Small intestine (tissue), 7 donors: ENCODE results near the gene CPTP. TPM values are rescaled to one million over a fixed set of nuclear protein-coding genes. Genes with fewer than 3 reads are reported as not detected.

Source experiments
- DNase-seq, 2 donors: peaks; one replicate each; pipeline versions ENCODE4 v3.0.0 to v3.0.0-alpha.2; 2013
- FAIRE-seq: peaks from 2 replicates; lab custom pipeline; 2012; peaks lifted over from hg19 to GRCh38; lab: Jason Lieb, UNC
- H3K27ac ChIP-seq, 3 donors: one replicate each; pipeline ENCODE4 v1.5.1; 2013; ENCODE audit warnings: low read length in 2 of 3, mild to moderate bottlenecking in 2 of 3, control low read depth in 1 of 3, inconsistent platforms in 1 of 3, low read depth in 1 of 3, moderate library complexity in 1 of 3
- H3K27me3 ChIP-seq, 3 donors: one replicate each; pipeline ENCODE4 v1.6.1; 2013; ENCODE audit warnings: low read length in 3 of 3, inconsistent platforms in 1 of 3; ENCODE audit not compliant: control insufficient read depth in 3 of 3, insufficient read depth in 3 of 3
- H3K36me3 ChIP-seq, 3 donors: one replicate each; pipeline ENCODE4 v1.6.1; 2013; ENCODE audit warnings: low read length in 3 of 3, inconsistent platforms in 1 of 3, low read depth in 1 of 3, mild to moderate bottlenecking in 1 of 3, moderate library complexity in 1 of 3; ENCODE audit not compliant: control insufficient read depth in 3 of 3, insufficient read depth in 2 of 3
- H3K4me1 ChIP-seq, 3 donors: one replicate each; pipeline ENCODE4 v1.6.1; 2013; ENCODE audit warnings: low read length in 2 of 3, inconsistent platforms in 1 of 3, low read depth in 1 of 3, mild to moderate bottlenecking in 1 of 3, moderate library complexity in 1 of 3; ENCODE audit not compliant: control insufficient read depth in 3 of 3, insufficient read depth in 2 of 3
- H3K4me3 ChIP-seq, 3 donors: one replicate each; pipeline ENCODE4 v1.5.1; 2013; ENCODE audit warnings: low read length in 3 of 3, control low read depth in 1 of 3, inconsistent platforms in 1 of 3, low read depth in 1 of 3, mild to moderate bottlenecking in 1 of 3, moderate library complexity in 1 of 3
- H3K9me3 ChIP-seq, 2 donors: one replicate each; pipeline ENCODE4 v1.6.1; 2013; ENCODE audit warnings: low read depth in 1 of 2, low read length in 1 of 2; ENCODE audit not compliant: control insufficient read depth in 2 of 2, insufficient read depth in 1 of 2
- WGBS, 3 donors: extraction: QIAGEN DNeasy Blood & Tissue Kit; methylation state at CpG; one replicate each; pipeline ENCODE4 v1.1.7; 2013; 5-methylcytosine and 5-hydroxymethylcytosine counted together
- polyA plus RNA-seq, 4 donors: library from polyadenylated mRNA; stranded (reverse) in 3 of 4; unstranded in 1 of 4; fragments of 200-250 nt in 3 of 4; fragments of 120-200 nt in 1 of 4; gene quantifications; one replicate each; pipeline versions ENCODE4 v1.2.1 to v1.2.3, GENCODE V29; 2013
- donor health status: healthy with polysubstance abuse.
- donor health status: control.
- donor health status: control.
- donor health status: Bipolar disorder and iron deficiency.
- donor health status: healthy.

CPTP gene
- polyA plus RNA-seq, 4 donors, result 18.5 to 71.3 (median 45.1) TPM

DNA sequence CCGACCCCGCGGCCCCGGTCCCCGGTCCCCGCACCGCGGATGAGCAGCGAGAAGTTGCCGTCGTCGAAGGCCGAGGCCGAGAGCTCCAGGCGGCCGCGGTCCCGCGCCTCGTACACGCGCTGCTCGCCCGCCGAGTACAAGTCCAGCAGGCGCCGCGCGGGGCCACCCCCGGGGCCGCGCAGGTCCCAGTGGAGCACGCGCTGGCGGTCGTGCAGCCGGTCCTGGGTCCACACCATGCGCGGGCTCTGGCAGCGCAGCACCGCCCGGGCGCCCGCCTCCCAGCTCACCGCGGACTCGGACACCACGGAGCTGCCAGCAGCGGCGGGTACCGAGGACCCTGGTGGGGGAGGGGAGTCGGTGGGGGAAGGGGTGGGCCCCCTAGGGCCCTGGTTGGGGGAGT, 30.8 kb downstream of the CPTP start:
- peaks cover 0 to 60% (median 0%) of the 10 kb centered on the region in 3 donors for H3K4me1 ChIP-seq
- H3K9me3 ChIP-seq, result no peaks in the 10 kb centered on the region
- H3K27me3 ChIP-seq, result peaks cover 0 to 10% (median 5%) of the 10 kb centered on the region in 3 donors
- H3K36me3 ChIP-seq, result peaks cover 0 to 41% (median 0%) of the 10 kb centered on the region in 3 donors
- peak overlapping the region in 2 of 3 donors; percentile 12 to 18 for H3K4me3 ChIP-seq
- DNase-seq (peak in 1 of 2 donors; percentile 79), FAIRE-seq (no peak)
- WGBS, 3 donors, result 1 to 3% (median 1%) methylated on average over 37 to 52 of the region's 52 CpGs
- H3K27ac ChIP-seq, result no peak overlapping the region

DNA sequence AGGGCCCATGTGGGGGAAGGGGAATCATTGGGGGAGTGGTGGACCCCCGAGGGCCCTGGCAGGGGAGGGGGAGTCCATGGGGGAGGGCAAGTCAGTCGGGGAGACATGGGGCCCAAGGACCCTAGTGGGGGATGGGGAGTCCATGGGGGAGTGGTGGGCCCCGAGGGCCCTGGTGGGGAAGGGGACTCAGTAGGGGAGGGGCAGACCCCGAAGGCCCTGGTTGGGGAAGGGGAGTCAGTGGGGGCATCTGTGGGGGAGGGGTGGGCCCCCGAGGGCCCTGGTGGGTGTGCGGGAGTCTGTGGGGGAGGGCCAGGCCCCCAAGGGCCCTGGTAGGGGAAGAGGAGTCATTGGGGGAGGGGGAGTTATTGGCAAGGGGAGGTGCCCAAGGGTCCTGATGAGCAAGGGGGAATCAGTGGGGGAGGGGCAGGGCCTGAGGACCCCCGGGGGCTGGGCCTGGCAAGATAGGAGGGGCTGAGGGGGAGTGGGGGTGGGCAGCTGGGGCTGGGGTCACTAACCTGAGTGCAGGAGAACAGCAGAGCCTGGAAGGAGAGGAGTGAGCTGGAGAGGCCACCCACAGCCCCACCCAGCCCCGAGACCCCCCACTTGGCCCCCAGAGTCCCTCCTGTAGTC, 31.7 kb downstream of the CPTP start:
- H3K4me1 ChIP-seq, result peaks cover 0 to 62% (median 0%) of the 10 kb centered on the region in 3 donors
- no peak for FAIRE-seq
- DNase-seq, result no peak
- H3K4me3 ChIP-seq, result peak overlapping the region in 1 of 3 donors; percentile 84
- peaks cover 0 to 10% (median 5%) of the 10 kb centered on the region in 3 donors for H3K27me3 ChIP-seq
- no peaks in the 10 kb centered on the region for H3K9me3 ChIP-seq
- H3K36me3 ChIP-seq, result peaks cover 0 to 41% (median 0%) of the 10 kb centered on the region in 3 donors
- H3K27ac ChIP-seq, result peak overlapping the region in 2 of 3 donors; percentile 60 to 97
- WGBS, 3 donors, result 18 to 41% (median 27%) methylated on average over 5 to 8 of the region's 8 CpGs

- Histone ChIP-seq H3K4me3 (peak overlapping the region in 1 of 3 donors; percentile 84), H3K9me3 (no peaks in the 10 kb centered on the region), H3K27ac (peak overlapping the region in 2 of 3 donors; percentile 60 to 97), H3K27me3 (peaks cover 0 to 10% (median 5%) of the 10 kb centered on the region in 3 donors), H3K4me1 (peaks cover 0 to 63% (median 0%) of the 10 kb centered on the region in 3 donors), H3K36me3 (peaks cover 0 to 35% (median 0%) of the 10 kb centered on the region in 3 donors)
- no peak for FAIRE-seq
- WGBS, 3 donors, result 35 to 46% (median 43%) methylated on average over 22 to 26 of the region's 26 CpGs
- DNase-seq, result peak in 1 of 2 donors; percentile 50
Observed at GRCh38 chr1:1356796-1357401, 32.3 kb downstream of the CPTP start.

DNA sequence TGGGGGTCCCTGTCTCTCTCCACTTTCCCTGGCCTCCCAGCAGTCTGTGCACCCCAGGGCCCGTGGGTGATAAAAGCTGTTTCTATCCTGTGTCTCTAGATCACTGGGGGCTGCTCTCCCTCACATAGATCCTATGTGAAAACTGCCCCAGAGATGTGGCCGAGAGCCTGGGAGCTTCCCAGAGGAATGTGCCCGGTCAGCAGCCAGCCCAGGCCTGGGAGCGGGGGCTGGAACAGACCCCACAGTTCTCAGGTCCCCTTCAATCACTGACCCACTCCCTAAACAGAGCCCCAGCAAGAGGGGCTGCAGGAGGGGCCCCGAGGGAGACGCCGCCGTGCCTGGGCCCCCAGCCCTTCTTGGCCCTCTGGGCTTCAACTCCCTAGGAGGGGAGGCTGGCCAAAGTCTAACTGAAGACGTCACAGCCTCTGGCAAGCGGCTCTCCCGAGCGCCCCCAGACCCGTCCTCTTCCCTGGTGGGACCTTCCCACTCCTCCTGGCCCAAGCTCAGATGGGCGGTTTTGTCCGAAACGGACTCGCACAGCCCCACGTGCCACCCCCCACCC, 33.4 kb downstream of the CPTP start:
- H3K27ac ChIP-seq, result peak overlapping the region; percentile 47 to 97 (median 89)
- no peaks in the 10 kb centered on the region for H3K9me3 ChIP-seq
- peak overlapping the region in 2 of 3 donors; percentile 20 to 84 for H3K4me3 ChIP-seq
- 15 to 26% (median 18%) methylated on average over 14 to 18 of the region's 18 CpGs for WGBS, 3 donors
- peak in 1 of 2 donors; percentile 80 for DNase-seq
- H3K36me3 ChIP-seq, result peaks cover 0 to 24% (median 0%) of the 10 kb centered on the region in 3 donors
- H3K4me1 ChIP-seq, result peaks cover 0 to 60% (median 0%) of the 10 kb centered on the region in 3 donors
- H3K27me3 ChIP-seq, result peaks cover 0 to 10% (median 5%) of the 10 kb centered on the region in 3 donors
- no peak for FAIRE-seq

- 11 to 23% (median 20%) methylated on average over 26 to 29 of the region's 29 CpGs for WGBS, 3 donors
- DNase-seq, result peak in 1 of 2 donors; percentile 95
Observed at GRCh38 chr1:1358433-1359271, 34.0 kb downstream of the CPTP start, which contains the start of gene MXRA8. Gene MXRA8, minus strand, starts transcription at chr1:1358555. Its CDS starts 51 bp downstream, at chr1:1358504.

GRCh38 chr1:1359308-1359663, 34.7 kb downstream of the CPTP start:
- Histone ChIP-seq H3K9me3 (no peaks in the 10 kb centered on the region), H3K27me3 (peaks cover 0 to 8% (median 4%) of the 10 kb centered on the region in 3 donors), H3K36me3 (peaks cover 0 to 11% (median 0%) of the 10 kb centered on the region in 3 donors), H3K4me3 (peak overlapping the region in 1 of 3 donors; percentile 84), H3K27ac (peak overlapping the region in 2 of 3 donors; percentile 89 to 97), H3K4me1 (peaks cover 0 to 47% (median 0%) of the 10 kb centered on the region in 3 donors)
- no peak for FAIRE-seq
- DNase-seq, result no peak
- WGBS, 3 donors, result 56 to 64% (median 60%) methylated on average over 6 of the region's 6 CpGs

More at GRCh38 chr1:1358433-1359271, 34.0 kb downstream of the CPTP start, which contains the start of gene MXRA8:
- Histone ChIP-seq H3K36me3 (peaks cover 0 to 17% (median 0%) of the 10 kb centered on the region in 3 donors), H3K4me3 (peak within 1 kb of the TSS in 2 of 3 donors; percentile 20 to 84), H3K27ac (peak within 1 kb of the TSS; percentile 47 to 97 (median 89)), H3K27me3 (peaks cover 0 to 10% (median 5%) of the 10 kb centered on the region in 3 donors), H3K9me3 (no peaks in the 10 kb centered on the region), H3K4me1 (peaks cover 0 to 53% (median 0%) of the 10 kb centered on the region in 3 donors)
- FAIRE-seq, result no peak

- H3K27ac ChIP-seq, result peak overlapping the region in 2 of 3 donors; percentile 89 to 97
- WGBS, 3 donors, result 68 to 72% (median 70%) methylated on average over 27 to 28 of the region's 28 CpGs
- peaks cover 0 to 3% (median under 1%) of the 10 kb centered on the region in 3 donors for H3K27me3 ChIP-seq
- H3K4me3 ChIP-seq, result no peak overlapping the region
- FAIRE-seq (no peak), DNase-seq (no peak)
- peaks cover 0 to 6% (median 0%) of the 10 kb centered on the region in 3 donors for H3K36me3 ChIP-seq
- no peaks in the 10 kb centered on the region for H3K9me3 ChIP-seq
- H3K4me1 ChIP-seq, result peaks cover 0 to 47% (median 0%) of the 10 kb centered on the region in 3 donors
Observed at GRCh38 chr1:1359664-1360468, 35.3 kb downstream of the CPTP start.
